DMS 273 (cell line): ENCODE measurements around the gene TIMP2.

Experiments used
- DNase-seq: peaks from one replicate; lab custom pipeline; 2025; ENCODE audit not compliant: unreplicated experiment; lab: John Stamatoyannopoulos, UW

Gene TIMP2

DNA sequence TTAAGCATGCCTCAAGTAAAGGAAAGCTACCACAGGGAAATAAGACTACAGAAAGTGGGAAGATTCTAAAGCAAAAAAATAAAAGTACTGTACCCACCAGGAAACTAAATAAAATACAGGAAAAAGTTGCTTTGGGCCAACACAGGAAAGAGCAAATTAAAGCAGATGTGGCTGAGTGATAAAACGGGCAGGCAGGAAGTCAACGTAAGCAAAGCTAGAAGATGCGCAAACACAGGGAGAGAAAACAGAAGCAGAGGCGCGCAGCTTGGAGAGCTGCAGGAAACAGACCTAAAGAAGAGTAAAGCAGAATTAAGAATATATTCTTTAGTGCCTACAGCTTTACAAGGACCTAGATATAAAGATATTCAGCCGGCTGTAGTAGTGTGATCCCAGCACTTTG lies 106.3 kb downstream of the TIMP2 start:
- no peak for DNase-seq

DNA sequence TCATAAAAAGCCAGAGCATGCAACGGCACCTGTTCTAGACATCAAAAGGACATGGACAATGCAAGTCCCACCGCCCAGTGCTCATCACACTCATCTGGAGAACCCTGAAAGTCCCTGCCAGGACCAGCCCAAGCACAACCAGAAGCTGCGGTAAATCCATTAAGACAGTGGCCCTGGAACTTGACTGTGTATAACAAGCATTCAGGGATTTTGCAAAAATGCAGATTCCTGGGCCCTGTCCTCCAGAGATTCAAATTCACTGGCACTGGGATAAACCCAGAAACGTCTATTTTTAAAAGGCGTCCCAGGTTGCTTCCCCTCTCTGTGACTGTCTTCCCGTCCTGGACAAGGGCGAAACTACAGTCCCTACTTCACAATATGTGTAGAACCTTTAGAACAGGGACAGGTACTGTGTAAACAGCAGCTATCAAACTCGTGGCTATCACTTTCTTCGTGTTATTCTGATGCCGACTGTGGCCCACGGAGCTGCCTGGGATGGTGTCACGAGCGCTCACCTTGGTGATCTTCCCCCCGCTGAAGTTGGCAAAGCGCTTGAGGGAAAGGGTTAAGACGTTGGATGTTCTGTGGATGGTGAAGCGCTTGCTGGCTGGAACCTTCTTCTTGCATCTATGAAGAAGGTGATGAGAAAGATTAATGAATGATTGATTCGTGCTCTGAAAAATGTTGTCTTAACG lies 106.9 kb downstream of the TIMP2 start:
- no peak for DNase-seq

DNA sequence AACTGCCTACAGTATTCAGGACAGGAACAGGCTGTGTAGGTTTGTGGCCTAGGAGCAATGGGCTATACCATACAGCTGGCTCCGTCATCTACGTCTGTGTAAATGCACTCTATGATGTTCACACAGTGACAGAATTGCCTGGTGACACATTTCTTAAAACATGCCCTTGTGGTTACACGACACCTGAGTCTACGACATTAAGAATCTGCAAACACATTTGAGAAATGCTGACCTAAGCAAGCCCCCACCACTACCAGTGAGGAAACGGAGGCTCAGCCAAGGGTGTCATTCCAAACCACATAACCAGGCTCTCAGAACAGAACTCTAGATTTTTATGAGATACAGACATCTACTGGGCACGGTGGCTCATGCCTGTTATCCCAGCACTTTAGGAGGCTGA lies 108.1 kb downstream of the TIMP2 start:
- no peak for DNase-seq

- no peak for DNase-seq
Measured at GRCh38 chr17:78815696-78816095, 109.5 kb downstream of the TIMP2 start.

DNA sequence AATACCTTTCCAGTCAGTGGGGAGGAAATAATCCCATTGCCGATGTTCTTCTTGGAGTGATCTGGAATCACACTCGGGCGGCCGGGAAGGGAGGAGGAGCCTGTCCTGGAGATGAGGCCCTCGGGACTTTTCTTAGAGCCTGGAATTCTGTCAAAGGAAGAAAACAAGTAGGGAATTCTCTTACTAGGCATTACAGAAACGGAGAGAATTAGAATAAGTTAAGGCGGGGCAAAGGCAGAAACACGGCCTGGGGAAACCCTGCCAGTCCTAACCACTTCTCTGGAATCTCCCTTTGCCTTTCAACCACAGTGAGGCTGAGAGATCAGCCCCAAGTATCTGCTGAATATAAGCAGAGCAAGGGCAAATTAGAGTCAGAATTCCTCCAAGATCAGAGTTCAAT lies 112.3 kb downstream of the TIMP2 start:
- DNase-seq = no peak

DNA sequence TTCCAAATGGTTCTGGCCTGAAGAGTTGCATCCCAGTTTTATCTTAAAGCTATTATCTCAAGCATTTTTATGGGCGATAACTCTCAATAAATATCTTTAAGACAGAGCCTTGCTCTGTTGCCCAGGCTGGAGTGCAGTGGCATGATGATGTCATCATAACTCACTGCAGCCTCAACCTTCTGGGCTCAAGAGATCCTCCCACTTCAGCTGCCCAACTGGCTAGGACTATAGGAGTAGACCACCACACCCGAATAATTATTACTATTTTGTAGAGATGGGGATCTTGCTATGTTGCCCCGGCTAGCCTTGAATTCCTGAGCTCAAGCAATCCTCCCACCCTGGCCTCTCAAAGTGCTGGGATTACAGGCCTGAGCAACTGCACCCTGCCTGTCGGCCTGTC lies 117.0 kb downstream of the TIMP2 start:
- no peak for DNase-seq

GRCh38 chr17:78806451-78806850 lies 118.7 kb downstream of the TIMP2 start:
- DNase-seq = no peak

GRCh38 chr17:78805301-78805700 lies 119.9 kb downstream of the TIMP2 start:
- DNase-seq = no peak

DNA sequence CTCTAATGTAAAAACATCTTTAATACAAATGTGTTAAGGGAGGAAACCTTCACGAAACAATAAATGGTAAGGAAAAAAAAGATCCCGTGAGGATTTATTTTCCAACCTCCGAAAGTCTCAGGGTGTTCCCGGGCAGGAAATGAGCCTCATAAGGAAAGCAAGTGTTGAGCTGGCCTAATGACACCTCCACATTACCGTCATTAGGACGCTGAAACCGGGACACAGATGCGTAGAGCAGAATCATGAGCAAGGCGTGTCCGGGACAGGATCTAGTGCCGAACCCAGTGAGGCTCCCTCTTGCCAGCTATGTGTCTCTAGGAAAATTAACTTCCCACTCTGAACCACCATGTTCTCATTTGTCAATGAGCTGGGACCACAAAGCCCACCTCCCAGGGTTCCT lies 120.4 kb downstream of the TIMP2 start:
- DNase-seq = no peak

DNA sequence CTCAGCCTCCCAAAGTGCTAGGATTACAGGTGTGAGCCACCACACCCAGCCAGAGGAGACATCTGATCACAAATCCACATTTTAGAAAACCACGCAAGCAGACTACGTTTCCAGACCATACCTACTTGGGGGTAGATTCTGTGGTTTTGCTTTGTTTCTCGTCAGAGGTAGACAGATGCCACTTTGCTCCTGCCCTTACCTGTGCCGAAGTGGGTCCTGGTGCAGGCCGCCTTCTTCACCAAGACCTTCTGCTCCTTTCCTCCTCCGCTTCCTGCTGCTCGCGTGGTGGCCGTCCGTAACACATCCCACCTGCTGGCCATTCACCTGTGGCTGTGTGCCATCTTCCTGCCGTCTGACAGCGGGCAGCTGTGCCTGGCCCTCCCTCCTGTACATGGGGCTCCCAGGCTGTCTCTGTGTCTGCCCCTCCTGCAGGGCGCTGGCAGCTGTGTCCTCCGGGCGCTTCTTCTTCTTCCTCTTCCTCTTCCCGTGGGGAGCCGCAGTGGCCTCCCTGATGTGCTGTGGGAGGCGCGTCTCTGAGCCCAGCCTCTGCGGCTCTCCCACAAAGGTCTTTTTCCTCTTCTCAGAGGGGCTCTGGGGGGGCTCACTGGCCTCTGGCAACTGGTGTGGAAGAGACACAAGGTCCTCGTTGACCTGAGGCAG lies 121.9 kb downstream of the TIMP2 start:
- DNase-seq = no peak
